ENCODE measurements around the gene MGST2. TPM values are rescaled to one million over a fixed set of nuclear protein-coding genes. Genes with fewer than 3 reads are reported as not detected.

MGST2 gene
- total RNA-seq, 1 donor from 2014 or later: 27.0 TPM

GRCh38 chr4:139704915-139705485 is 39.4 kb downstream of the MGST2 start:
- DNase-seq (ENCODE audit: low read depth): no peak

GRCh38 chr4:139709660-139710059 is 44.0 kb downstream of the MGST2 start:
- DNase-seq (ENCODE audit: low read depth): no peak

DNA sequence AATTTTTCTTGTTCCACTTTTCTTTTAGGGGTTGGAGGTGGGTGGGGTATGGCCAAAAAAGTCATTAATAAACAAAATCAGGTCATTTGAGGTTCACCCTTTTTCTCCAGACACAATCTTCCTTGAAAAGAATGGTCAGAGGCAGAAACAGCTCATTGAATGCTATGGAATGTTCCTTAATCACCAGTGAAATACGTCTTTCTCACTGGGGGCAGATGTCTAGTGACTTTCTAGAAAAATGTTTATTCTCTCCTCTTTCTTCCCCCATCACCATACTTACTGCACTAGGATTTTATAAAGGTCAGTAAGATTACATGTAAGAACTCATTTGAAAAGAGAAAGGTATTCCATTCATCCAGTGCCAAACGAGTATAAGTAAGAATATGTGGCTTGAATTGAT is 44.5 kb downstream of the MGST2 start:
- DNase-seq (ENCODE audit: low read depth): no peak

DNA sequence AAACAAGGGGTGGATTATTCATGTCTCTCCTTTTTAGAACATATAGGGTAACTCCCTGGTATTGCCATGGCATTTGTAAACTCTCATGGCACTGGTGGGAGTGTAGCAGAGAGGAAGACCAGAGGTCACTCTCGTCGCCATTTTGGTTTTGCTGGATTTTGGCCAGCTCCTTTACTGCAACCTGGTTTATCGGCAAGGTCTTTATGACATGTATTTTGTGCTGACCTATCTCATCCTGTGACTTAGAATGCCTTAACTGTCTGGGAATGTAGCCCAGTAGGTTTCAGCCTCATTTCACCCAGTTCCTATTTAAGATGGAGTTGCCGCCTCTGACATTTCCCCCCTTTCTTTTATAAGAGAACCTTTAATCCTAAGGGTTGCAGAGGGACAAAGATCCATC is 45.8 kb downstream of the MGST2 start:
- peak; percentile 47 for DNase-seq (ENCODE audit: low read depth)

DNA sequence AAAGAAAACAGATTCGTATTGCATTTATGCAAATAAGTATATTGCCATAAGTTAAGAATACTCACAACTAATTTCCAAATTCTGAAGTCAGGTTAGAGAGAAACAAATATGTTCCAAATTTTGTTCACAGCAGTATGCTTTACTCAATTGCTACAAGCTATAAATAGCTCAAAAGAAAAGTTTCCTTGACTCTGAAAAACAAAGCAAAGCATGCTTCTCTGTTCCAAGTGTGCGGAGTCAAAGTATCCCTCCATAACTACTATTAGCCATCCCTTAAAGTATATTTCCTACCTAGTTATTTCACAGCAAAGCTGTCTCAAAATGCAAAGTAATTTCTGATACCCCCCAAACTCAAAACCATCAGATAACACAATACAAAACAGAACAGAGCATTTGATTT is 47.3 kb downstream of the MGST2 start:
- no peak for DNase-seq (ENCODE audit: low read depth)

- DNase-seq (ENCODE audit: low read depth): no peak
These were observed 50.2 kb downstream of the MGST2 start for GRCh38 chr4:139715746-139716391.

- no peak for DNase-seq (ENCODE audit: low read depth)
These were observed 52.7 kb downstream of the MGST2 start for GRCh38 chr4:139718358-139718757.

DNA sequence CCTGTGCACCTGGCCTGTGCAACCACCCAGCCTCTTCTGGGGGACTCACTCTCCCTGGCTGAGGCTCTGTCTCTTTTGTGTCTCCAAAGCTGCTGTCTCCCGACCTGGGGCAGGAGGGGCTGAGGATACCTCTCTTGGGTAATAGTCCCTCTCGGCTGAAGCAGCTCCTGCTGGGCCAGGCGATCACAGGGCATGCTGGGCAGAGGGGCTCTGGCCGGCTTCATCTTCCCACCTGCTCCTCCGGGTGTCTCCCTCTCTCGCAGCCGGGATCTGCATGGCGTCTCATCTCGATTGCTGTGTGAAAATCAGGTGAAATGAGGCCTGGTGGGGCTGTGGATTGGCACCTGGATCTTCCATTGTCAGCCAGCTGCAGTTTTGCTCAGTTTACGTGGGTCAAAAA is 53.2 kb downstream of the MGST2 start:
- DNase-seq (ENCODE audit: low read depth): no peak

DNA sequence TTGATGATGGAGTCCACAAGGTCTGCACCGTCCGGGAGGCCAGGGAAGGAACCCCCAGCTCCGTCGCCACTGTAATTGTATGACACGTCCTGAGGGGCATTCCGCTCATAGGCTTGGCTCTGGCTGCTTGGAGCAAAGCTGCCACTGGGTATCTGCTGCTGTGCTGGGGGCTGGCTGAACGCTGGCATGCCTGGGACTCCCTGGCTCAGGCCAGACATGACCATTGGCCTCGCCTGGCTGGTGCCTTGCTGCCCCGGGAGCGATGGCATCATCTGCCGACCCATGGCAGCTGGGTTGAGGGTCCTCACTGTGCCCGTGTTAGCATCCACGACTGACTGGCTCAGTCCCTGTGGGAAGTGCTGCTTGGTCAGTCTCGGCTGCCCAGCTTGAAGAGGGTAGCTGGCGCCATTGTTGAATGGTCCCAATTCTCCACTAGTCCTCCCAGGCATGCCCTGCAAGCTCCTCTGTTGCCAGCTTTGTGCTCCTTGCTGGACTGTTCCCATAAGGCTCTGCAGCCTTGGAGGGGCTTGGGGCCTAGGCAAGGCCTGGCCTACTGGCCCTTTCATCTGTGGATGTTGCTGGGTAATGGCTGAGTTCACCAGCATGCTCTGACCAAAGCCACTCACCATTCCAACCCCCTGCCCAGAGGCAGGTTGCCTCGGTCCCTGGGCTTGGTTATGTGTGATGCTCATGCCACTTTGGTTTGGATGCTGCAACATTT is 53.9 kb downstream of the MGST2 start:
- no peak for DNase-seq (ENCODE audit: low read depth)

DNA sequence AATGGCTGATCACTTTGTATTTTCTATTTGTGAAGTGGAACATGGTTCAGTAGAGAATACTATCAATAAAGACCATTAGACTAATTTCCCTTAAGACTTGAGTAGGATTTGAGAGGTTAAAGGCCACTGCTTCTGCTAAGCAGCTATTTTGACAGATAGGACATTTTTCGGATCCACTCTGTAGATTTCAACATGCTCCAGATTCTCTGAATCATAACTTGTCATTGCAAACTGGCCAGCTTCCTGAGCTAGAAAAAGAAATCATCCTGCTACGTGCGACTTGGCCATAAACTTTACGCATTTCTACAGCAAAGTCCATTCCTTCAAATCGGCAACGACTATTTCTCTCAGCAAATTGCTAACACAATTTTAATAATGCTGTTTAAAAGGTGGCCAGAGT is 55.2 kb downstream of the MGST2 start:
- no peak for DNase-seq (ENCODE audit: low read depth)

DNA sequence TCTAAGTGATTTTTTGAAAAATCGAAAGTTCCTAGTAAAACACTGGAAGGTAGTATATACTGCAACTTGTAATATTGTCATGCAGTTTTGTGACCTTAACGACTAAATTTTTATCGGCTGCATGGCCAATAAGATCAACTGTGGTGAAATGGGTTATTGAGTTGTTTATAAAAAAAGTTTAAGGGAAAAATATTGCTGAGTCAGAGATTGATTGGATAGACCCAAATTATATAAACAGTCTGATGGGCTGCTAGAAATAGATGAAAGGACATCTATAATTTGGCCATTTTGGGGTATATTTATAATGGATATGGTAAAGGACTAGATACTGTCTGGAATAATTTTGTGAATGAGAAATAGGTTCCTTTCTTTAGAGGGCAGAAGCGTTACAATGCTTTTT is 56.2 kb downstream of the MGST2 start:
- DNase-seq (ENCODE audit: low read depth): no peak

GRCh38 chr4:139725236-139725635 is 59.6 kb downstream of the MGST2 start:
- DNase-seq (ENCODE audit: low read depth): no peak

- DNase-seq (ENCODE audit: low read depth): no peak
These were observed 61.0 kb downstream of the MGST2 start for GRCh38 chr4:139726615-139727014.

DNA sequence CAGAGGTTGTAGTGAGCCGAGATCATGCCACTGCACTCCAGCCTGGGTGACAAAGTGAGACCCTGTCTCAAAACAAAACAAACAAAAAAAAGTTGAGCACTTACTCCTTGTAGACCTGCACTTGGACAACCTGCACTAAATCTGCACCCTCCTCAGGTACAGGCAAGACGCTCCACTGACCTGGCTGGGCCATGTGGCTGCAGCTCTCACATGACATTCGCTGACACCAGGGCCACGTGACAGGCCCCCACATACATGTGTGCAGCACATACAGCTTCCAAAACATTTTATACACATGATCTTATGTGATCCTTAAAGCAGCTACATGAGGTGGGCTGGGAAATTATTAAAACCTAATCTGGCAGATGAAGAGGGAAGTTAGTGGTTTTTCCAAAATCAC is 62.5 kb downstream of the MGST2 start:
- no peak for DNase-seq (ENCODE audit: low read depth)

DNA sequence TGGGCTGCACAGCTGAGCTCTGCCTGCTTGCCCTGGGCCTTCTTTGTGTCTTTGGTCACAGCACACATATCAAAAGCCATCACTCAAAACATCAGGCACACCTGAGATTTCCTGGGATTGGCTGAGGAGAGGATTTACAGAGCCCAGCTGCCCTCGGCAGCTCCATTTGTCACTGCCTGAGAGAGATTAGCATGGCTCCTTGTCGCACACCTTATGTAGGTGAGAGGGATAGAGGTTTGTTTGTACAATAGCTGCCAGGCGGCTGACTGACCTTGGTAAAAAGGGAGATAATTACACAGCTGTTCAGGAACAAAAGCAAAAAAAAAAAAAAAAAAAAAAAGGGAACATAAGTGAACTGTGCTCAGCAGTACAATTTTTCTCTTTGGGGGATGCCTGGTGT is 63.2 kb downstream of the MGST2 start:
- no peak for DNase-seq (ENCODE audit: low read depth)

GRCh38 chr4:139732991-139733570 is 67.5 kb downstream of the MGST2 start:
- no peak for DNase-seq (ENCODE audit: low read depth)

DNA sequence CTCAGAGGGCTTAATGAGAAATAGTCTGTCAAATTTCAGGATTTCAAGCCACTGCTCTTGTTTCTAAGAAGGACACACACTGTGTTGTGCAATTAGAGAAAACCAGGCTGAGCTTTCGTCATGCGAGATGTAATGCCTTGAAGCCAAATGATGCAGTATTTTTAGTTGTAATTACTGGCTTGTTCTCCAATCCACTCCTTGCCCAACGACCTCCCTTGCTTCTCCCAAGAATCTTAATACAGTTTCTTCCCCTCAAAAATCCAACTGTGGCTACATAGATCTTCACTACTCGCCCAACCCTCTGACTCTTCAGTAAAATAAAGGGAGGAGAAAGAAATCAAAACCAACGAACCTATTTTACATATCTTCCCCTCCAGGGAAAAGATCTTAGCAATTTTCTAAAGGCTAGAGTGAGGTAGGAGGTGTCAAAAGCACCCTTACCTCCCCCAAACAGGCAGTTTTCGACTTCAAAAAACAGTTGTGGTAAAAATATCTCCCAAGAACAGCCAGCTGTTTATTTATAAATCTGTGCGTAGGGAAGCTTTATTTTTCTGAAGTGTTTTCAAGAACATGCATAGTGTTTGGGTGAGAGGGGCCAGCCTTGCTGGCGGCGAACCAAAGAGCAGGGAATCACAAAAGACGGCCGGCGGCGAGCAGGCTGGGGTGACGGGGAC is 68.7 kb downstream of the MGST2 start:
- peak; percentile 72 for DNase-seq (ENCODE audit: low read depth)

DNA sequence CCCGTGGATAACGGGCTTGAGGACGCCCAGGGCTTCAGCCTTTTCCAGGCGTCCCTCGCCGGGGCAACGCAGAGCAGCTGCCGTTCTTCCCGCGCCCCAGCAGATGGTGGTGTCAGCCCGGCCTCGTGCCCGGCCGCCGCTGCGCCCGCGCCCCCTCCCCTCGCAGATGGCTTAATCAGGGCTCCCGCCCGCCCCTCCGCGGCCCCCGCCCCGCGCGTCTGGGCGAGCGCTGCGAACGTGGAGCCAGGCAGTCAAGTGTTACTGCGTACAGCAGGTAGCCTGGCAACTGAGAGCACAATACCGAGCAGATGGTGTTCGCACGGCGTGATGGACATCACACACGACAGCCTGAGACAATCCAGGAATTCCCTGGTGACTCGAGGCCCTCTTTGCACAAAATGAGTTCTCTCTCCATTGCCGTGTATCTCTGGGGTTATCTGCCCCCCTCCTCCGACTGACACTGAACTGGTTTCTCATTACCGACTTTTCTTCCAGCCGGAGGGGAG is 69.3 kb downstream of the MGST2 start:
- DNase-seq (ENCODE audit: low read depth): peak; percentile 84

GRCh38 chr4:139735381-139736273 is 70.0 kb downstream of the MGST2 start:
- no peak for DNase-seq (ENCODE audit: low read depth)

- no peak for DNase-seq (ENCODE audit: low read depth)
These were observed 70.6 kb downstream of the MGST2 start for GRCh38 chr4:139736274-139736660.

GRCh38 chr4:139736661-139737060 is 71.0 kb downstream of the MGST2 start:
- DNase-seq (ENCODE audit: low read depth): no peak
